ENCODE results near the gene P3R3URF.

The P3R3URF gene

GRCh38 chr1:46193984-46194570 is 17.8 kb upstream of the P3R3URF start:
- DNase-seq: no peak

- no peak for DNase-seq
Measured at GRCh38 chr1:46193285-46193684, 17.0 kb upstream of the P3R3URF start.

DNA sequence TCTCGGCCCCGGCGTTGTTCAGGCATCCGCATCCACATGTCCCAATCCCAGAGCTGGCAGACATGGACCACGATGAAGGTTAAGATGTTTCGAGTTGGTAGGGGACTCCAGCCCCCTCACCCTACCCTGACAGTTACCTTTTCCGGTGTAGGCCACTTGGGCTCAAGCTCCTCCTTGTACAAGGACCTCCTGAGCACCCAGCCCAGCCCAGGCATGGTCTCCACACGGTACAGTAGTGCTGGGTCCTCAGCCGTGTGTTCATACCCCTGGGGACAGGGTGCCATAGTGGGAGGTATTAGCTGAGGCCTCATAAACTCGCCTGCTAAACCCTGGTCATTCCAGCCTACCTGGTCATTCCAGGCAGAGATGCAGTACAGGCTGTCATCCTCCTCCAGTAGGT is 15.9 kb upstream of the P3R3URF start:
- no peak for DNase-seq

DNA sequence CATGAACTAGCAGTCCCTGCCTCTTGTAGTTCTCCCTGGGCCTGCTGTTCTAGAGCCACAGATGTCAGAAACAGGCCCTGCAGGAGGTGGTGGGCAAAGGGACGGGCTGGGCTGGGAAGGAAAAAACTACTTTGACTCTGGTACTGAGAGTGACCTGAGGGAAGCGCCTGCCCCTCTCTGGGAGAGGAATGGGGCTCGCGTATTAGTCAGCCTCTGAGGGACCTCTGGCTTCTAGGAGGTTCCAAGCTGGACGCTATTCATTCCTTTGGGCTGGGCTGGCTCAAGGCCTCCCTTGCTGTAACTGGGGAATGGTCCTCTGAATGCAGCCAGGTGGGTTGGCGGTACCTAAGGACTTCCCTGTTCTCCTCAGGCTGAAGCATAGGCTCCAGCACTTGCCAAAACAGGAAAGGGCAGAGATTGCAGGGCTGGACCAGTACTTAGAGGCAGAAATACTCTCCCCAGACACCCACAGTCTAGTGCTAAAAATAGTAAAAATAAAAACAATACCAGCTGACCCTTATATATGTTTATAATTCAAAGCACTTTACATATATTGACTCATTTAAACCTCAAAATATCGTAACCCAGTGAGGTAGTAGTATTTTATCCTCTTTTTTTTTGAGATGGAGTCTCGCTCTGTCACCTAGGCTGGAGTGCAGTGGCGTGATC is 14.9 kb upstream of the P3R3URF start:
- DNase-seq: no peak

- no peak for DNase-seq
Measured at GRCh38 chr1:46190539-46190938, 14.3 kb upstream of the P3R3URF start.

DNA sequence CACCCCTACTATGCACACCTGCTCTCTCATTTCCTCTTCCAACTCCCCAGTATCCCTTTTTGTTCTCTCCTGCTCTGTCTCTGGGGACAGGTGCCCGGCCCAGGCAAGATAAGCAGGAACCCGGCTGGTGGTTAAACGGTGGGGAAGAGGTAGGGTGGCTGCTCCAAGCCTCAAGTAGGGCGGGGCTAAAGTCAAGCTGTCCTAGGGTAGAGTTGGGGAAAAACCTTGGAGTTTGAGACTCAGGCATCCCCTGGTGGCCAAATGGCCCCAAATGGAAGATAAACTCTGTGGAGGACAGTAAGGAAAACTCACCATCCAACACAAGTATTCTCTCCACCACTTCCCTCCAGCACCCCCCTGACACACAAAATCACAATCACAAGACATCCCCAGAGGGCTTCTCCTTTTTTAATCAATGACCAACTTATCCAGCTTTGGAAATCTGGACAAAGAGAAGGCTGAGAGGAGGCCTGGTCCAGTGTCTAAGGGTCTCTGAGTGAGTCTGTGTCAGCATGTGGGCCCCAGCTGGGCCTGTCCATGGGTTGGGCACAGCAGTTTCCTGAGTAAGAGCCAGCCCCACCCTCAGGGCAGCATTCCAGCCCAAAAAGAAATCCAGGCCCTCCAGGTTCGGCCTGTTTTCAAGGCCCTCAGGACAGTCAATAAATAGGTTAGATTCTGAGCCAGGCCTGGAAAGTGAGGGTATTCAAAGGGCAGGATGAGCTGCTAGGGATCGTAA is 12.2 kb upstream of the P3R3URF start:
- no peak for DNase-seq

DNA sequence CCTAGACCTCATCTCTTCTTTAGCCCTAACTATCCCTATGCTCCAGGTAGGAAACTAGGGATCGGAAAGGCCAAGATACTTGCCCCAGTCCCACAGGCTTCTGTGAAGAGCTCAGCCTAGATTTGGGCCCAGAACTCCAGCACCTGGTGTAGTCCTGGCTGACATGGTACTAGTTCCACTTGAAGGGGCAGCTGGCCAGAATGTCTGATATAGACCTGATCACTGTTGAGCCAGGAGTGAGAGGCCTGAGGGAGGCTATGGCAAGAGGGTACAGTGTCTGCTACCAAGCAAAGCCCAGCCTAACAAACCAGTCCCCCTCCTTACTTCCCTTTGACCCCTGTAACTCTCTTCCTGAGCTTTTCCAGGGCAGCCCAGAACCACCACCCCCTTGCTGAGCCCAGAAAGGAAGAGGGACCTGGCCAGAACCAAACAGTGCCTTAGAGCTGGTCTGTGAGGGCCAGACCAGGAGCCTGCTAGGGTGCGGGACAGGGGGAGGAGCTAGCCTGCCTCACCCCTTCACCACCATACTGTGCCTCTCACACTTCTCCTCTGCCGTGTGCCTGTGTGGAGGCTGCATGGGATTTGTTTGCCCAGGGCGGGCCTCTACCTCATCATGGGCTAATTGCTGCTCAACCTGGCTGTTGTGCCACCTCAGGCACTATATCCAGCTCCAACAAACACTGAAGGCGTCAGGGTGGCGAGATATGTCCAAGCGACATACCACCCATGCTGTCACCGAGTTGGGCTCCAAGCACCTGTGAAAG is 11.0 kb upstream of the P3R3URF start:
- no peak for DNase-seq

GRCh38 chr1:46186076-46186475 is 9.8 kb upstream of the P3R3URF start:
- no peak for DNase-seq

GRCh38 chr1:46184920-46185658 is 8.8 kb upstream of the P3R3URF start:
- no peak for DNase-seq

DNA sequence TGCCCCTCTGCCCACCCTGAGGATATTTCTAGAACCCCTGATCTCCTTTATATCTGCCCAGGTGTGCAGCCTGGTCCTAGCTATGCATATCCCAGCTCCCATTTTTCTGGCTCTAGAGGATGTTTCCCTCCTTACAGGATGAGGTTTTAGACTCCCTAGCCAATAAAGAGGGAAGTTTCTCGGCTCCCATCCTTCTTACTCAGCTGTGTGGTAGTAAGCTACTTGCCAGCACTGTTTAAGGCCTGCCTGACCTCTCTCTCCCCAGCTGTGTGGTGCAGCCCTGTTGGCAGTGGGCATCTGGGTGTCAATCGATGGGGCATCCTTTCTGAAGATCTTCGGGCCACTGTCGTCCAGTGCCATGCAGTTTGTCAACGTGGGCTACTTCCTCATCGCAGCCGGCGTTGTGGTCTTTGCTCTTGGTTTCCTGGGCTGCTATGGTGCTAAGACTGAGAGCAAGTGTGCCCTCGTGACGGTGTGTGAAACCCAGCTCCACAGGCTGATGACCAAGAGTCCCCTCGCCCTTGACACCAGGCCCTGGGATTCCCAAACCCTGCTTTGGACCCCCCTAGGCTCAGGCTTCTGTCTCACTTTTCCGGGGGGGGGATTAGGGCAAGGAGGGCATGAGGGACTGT is 7.8 kb upstream of the P3R3URF start:
- DNase-seq: peak; percentile 52

DNA sequence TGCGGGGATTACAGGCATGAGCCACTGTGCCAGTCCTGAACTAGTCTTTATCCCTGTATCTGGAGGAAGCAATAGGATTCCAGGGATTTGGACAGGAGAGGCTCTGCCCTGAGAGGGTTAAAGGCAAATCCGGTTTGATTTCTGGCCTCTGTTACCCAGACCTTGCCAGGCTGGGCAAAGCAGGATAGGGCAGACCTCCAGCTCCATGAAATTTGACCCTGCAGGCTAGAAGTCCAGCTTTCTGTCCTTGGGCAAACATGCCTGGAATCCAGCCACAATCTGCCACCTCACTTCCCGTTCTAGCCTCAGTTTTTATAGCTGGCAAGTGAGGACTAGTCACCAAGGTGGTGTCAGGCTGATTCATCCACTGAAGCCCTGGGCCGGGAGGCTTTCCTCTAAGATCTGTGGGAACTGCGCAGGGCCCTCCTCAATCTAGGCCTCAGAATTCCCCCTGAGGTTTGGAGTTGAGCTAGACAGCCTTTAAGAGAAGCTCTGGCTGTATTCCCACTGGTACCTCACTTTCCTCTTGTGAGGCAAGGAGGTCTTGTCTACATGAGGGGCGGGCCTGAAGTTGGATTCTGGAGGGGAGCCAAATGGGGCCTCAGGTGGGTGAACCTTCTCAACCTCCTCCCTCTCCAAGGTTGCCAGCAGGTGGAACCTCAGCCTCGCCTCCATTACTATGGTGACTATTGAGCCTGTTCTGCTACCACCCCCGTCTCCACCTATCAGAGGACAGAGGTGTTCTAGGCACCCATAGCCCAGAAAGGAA is 7.0 kb upstream of the P3R3URF start:
- DNase-seq: no peak

DNA sequence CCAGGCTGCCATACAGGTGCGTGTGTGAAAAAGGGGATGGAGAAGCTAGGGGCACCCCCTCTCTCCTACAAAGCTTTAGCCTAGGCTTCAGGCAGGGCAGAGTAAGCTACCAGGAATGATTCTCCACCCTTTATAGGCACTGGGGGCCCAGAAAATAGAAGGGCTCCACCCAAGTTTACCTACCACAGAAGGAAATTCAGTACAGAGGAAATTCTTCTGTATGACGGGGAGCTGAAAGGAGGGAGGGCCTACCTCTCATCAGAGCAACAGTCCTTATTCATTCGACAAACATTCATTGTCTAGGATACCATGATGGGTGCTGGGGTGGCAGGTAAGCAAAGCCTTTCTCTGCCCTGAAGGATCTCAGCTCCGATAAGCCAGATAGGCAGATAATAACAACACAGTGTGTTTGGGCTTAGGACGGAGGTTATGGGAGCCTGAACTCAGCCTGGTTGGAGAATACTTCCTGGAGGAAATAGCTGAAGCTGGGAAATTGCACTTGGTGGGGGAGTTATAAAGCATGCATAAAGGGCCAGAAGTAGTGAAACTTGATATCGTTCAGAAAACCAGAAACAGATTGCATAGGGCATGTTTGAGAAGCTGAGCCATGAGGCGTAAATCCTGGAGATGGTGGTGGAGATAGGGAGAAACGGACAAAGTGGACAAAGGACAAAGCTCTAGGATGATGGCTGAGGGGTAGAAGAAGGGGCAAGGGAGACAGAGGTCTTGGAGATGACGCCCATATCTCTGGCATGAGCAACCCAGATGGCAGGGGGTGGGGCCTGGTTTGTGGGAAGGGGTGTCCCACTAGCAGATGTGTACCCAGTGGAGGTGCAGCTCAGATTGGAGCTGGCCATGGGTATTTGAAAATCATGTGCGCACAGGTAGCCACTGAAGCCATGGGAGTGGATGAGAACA is 5.3 kb upstream of the P3R3URF start:
- DNase-seq: no peak

DNA sequence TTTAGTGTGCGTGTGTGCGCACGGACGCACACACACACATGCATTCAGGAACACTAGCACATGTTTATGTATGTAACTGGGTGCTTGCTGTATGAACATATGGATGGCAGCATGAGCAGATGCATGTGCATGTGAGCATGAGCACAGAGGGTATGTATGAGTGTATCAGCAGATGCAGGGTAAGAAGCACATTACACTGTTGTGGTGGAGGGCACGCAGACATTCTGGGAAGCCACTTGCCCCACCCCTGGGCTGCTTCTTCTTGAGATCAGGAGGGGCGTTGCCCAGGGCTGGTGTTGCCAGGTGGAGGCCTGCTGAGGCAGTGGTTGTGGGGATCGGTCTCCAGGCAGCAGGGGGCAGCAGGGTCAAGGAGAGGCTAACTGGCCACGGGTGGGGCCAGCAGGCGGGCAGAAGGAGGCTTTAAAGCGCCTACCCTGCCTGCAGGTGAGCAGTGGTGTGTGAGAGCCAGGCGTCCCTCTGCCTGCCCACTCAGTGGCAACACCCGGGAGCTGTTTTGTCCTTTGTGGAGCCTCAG is 3.9 kb upstream of the P3R3URF start:
- DNase-seq: peak; percentile 60

GRCh38 chr1:46179138-46180081 is 3.1 kb upstream of the P3R3URF start:
- peak; percentile 92 for DNase-seq

GRCh38 chr1:46175243-46175642 is 1.0 kb downstream of the P3R3URF start:
- DNase-seq: no peak

DNA sequence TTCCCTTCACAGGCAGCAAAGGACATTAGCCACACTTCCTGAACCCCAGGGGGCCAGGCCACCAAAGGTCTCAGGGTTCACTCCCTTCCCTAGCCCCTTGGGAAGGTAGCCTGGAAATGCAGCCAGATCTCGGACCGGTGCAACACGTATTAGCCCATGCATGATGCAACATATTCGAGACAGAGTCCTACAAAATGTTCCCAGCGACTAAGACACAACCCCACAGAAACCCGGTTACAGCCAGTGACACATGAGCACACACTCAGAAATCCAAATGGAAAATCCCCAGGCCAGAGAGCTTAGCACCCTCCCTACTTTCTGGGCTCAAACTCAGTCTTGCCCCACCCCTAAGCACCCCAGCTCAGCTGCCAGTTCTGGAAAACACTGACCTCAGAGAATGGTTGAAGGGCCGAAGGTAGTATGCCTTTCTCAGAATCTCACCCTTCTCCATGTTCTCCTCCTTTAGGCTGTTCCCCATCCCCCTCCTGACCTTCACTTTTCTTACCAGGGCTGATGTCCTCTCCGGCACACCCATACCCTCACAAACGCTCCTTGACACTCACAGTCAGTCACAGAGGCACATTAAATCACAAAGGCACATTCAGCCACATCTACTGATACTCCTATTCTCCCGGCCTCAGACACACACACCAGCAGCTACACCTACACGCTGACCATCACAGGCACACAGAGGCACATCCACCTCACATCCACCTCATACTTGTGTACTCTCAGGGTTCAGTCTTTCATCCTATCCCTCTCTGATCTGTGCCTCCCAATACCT is 1.6 kb downstream of the P3R3URF start, which contains the start of gene TSPAN1:
Gene TSPAN1 (plus strand): TSS at position 640 of the 784 bp plus-strand sequence. CDS start 6,021 bp downstream, outside the sequence.
- DNase-seq: no peak

DNA sequence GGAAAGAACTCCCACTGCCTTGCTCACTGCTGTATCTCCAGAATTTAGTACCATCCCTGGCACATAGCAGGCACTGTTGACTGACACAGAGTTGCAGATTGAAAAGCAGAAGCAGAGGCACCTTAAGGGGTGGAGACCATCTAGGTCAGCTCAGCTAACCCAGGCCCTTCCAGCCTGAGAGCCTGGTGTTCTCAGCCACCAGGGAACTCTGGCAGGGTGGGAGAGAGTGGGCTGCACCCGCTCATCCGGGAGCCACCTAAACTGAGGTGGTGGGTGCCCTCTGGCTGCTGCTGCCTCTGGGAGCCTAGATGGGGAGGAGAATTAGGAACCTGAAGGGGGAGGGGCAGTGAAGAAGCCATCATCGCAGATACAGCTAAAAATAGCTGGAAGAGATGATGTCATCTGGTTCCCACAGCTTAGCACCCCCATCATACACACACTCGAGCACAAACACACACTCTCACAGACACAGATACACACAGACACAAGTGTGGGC is 2.9 kb downstream of the P3R3URF start:
- no peak for DNase-seq

DNA sequence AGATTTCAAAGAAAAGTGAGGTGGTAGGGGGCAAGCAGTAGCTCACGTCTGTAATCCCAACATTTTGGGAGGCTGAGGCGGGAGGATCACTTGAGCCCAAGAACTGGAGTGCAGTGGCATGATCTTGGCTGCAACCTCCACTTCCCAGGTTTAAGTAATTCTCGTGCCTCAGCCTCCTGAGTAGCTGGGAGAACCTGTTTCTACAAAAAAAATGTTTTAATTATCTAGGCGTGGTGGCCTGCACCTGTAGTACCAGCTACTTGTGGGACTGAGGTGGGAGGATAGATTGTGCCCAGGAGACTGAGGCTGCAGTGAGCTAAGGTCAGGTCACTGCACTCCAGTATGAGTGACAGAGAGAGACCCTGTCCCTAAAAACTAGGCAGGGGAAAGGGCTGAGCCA is 4.0 kb downstream of the P3R3URF start:
- DNase-seq: no peak
